Activated T-cell treated with anti-CD3 and anti-CD28 coated beads, Interleukin-2, amount 50 U/mL, for 1 hour (primary cell): ENCODE measurements around the gene PPIP5K1.
"Not testable (repeated sequence)": the region's sequence is repeated elsewhere in the genome, so short reads cannot be mapped to it uniquely, and the experiment has no call there.

Experiments used
- DNase-seq: peaks from one replicate; pipeline ENCODE4 v3.0.0-alpha.2; 2020

PPIP5K1 gene

DNA sequence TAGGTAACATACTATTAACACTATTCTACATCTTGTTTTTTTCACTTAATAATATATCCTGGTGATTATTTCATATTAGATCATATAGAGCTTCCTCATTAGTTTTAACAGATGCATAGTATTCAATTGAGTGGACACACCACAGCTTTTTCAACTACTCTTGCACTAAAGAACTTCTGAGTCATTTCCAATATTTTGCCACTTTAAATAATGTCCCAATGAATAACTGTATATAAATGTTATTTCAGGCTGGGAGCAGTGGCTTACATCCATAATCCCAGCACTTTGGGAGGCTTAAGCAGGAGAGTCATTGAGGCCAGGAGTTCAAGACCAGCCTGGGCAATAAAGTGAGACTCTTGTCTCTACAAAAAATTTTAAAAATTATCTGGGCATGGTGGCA, 45.7 kb downstream of the PPIP5K1 start:
- no peak for DNase-seq

DNA sequence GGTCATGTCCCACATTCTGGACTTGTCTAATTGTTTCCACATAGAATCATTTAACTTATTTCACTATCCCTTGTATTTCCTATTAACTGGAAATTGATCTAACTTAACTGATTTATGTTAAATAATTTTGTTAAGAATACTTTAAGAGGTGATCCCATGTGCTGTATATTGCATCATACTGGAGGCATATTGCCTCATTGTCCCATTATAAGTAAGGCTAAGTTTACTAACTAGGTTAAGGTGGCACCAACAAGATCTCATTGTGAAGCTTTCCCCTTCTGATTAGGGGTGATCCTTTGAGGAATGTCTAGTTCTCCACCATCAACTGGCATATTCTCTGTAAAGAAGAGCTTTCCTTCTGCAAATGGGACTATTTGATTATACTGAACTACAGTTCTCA, 48.2 kb downstream of the PPIP5K1 start:
- no peak for DNase-seq

GRCh38 chr15:43538091-43538490, 51.9 kb downstream of the PPIP5K1 start:
- no peak for DNase-seq

- no peak for DNase-seq
Observed at GRCh38 chr15:43534897-43535296, 55.1 kb downstream of the PPIP5K1 start.

GRCh38 chr15:43532826-43533225, 57.2 kb downstream of the PPIP5K1 start:
- DNase-seq: not testable (repeated sequence)

GRCh38 chr15:43531018-43531670, 58.9 kb downstream of the PPIP5K1 start:
- no peak for DNase-seq

GRCh38 chr15:43529587-43530345, 60.2 kb downstream of the PPIP5K1 start:
- no peak for DNase-seq

GRCh38 chr15:43529141-43529540, 60.9 kb downstream of the PPIP5K1 start:
- no peak for DNase-seq

- DNase-seq: no peak
Observed at GRCh38 chr15:43528542-43529007, 61.4 kb downstream of the PPIP5K1 start.

DNA sequence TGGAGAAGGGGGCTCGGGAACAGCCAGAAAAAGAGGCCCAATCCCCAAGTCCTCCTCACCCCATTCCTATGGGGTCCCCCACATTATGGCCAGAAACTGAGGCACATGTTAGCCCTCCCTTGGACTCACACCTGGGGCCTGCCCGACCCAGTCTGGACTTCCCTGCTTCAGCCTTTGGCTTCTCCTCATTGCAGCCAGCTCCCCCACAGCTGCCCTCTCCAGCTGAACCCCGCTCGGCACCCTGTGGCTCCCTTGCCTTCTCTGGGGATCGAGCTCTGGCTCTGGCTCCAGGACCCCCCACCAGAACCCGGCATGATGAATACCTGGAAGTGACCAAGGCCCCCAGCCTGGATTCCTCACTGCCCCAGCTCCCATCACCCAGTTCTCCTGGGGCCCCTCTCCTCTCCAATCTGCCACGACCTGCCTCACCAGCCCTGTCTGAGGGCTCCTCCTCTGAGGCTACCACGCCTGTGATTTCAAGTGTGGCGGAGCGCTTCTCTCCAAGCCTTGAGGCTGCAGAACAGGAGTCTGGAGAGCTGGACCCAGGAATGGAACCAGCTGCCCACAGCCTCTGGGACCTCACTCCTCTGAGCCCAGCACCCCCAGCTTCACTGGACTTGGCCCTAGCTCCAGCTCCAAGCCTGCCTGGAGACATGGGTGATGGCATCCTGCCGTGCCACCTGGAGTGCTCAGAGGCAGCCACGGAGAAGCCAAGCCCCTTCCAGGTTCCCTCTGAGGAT, 62.0 kb downstream of the PPIP5K1 start:
- DNase-seq: no peak

DNA sequence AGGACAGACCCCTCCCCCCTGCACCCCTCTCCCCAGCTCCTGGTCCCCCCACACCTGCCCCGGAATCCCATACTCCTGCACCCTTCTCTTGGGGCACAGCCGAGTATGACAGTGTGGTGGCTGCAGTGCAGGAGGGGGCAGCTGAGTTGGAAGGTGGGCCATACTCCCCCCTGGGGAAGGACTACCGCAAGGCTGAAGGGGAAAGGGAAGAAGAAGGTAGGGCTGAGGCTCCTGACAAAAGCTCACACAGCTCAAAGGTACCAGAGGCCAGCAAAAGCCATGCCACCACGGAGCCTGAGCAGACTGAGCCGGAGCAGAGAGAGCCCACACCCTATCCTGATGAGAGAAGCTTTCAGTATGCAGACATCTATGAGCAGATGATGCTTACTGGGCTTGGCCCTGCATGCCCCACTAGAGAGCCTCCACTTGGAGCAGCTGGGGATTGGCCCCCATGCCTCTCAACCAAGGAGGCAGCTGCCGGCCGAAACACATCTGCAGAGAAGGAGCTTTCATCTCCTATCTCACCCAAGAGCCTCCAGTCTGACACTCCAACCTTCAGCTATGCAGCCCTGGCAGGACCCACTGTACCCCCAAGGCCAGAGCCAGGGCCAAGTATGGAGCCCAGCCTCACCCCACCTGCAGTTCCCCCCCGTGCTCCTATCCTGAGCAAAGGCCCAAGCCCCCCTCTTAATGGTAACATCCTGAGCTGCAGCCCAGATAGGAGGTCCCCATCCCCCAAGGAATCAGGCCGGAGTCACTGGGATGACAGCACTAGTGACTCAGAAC, 62.8 kb downstream of the PPIP5K1 start:
- DNase-seq: no peak

DNA sequence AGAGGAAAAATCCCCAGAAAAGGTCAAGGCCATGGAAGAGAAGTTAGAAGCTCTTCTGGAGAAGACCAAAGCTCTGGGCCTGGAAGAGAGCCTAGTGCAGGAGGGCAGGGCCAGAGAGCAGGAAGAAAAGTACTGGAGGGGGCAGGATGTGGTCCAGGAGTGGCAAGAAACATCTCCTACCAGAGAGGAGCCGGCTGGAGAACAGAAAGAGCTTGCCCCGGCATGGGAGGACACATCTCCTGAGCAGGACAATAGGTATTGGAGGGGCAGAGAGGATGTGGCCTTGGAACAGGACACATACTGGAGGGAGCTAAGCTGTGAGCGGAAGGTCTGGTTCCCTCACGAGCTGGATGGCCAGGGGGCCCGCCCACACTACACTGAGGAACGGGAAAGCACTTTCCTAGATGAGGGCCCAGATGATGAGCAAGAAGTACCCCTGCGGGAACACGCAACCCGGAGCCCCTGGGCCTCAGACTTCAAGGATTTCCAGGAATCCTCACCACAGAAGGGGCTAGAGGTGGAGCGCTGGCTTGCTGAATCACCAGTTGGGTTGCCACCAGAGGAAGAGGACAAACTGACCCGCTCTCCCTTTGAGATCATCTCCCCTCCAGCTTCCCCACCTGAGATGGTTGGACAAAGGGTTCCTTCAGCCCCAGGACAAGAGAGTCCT, 63.6 kb downstream of the PPIP5K1 start:
- no peak for DNase-seq

DNA sequence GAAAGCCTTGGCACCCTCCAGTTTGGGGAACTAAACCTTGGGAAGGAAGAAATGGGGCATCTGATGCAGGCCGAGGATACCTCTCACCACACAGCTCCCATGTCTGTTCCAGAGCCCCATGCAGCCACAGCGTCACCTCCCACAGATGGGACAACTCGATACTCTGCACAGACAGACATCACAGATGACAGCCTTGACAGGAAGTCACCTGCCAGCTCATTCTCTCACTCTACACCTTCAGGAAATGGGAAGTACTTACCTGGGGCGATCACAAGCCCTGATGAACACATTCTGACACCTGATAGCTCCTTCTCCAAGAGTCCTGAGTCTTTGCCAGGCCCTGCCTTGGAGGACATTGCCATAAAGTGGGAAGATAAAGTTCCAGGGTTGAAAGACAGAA, 64.9 kb downstream of the PPIP5K1 start:
- DNase-seq: no peak

DNA sequence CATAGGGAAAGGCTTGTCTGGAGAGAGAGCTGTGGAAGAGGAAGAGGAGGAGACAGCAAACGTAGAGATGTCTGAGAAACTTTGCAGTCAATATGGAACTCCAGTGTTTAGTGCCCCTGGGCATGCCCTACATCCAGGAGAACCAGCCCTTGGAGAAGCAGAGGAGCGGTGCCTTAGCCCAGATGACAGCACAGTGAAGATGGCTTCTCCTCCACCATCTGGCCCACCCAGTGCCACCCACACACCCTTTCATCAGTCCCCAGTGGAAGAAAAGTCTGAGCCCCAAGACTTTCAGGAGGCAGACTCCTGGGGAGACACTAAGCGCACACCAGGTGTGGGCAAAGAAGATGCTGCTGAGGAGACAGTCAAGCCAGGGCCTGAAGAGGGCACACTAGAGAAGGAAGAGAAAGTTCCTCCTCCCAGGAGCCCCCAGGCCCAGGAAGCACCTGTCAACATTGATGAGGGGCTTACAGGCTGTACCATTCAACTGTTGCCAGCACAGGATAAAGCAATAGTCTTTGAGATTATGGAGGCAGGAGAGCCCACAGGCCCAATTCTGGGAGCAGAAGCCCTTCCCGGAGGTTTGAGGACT, 65.7 kb downstream of the PPIP5K1 start:
- no peak for DNase-seq

GRCh38 chr15:43523646-43524045, 66.4 kb downstream of the PPIP5K1 start:
- no peak for DNase-seq

DNA sequence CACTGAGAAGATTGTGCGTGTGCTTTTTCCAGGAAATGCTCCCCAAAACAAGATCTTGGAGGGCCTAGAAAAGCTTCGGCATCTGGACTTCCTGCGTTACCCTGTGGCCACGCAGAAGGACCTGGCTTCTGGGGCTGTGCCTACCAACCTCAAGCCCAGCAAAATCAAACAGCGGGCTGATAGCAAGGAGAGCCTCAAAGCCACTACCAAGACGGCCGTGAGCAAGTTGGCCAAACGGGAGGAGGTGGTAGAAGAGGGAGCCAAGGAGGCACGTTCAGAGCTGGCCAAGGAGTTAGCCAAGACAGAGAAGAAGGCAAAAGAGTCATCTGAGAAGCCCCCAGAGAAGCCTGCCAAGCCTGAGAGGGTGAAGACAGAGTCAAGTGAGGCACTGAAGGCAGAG, 67.8 kb downstream of the PPIP5K1 start:
- DNase-seq: no peak

GRCh38 chr15:43521419-43521818, 68.6 kb downstream of the PPIP5K1 start:
- no peak for DNase-seq

DNA sequence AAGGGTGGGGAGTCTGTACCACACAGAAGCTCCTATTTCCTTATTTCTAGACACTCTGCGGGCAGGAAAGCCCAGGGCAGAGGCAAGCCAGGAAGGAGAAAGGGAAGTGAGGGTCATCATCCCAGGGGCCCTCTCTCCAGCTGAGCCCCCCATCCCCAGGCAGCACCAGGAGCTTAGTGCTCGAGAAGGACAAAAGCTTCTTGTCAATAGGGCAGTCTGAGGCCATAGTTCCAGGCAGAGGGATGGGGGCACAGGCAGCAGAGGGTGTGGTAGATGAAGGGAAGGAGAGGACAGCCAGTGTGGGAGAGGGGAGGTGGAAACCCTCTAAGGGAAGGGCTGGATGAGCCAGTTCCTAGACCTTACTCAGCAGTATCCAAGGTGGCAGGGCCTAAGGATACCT, 69.9 kb downstream of the PPIP5K1 start:
- DNase-seq: no peak

DNA sequence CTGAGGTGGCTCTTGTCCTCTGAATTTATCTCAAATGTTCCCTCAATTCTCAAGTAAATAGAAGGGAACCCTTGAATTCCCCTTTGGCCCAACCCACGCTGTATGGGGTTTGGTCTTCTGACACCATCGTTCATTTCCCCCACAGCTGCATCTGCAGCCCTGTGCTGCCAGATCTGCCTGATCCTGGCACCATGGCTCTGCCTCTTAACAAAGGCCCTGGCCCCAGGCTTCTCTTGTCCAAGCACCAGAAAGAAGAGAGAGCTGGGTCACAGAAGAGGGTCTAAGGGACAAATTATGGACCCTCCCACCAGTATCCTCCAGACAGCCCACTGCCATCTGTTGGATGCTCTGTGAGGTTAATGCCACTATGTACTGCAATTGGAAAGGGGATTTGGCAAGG, 70.8 kb downstream of the PPIP5K1 start:
- no peak for DNase-seq

GRCh38 chr15:43518197-43518761, 71.7 kb downstream of the PPIP5K1 start:
- DNase-seq: no peak

- no peak for DNase-seq
Observed at GRCh38 chr15:43517354-43518196, 72.4 kb downstream of the PPIP5K1 start, which contains the start of gene MAP1A. Gene MAP1A, plus strand, starts transcription at chr15:43517608. Its CDS starts 3,866 bp downstream, at chr15:43521474.
